T-helper 17 cell (primary cell): ENCODE data around the gene APOC1. TPM values are rescaled to one million over a fixed set of nuclear protein-coding genes. Genes with fewer than 3 reads are reported as not detected.
"Not testable (repeated sequence)": the region's sequence is repeated elsewhere in the genome, so short reads cannot be mapped to it uniquely, and the experiment has no call there.

Experiments used
- ATAC-seq: fragments of 150-1000 bp; cut with Tn5 transposase; 2 replicates; pipeline ENCODE4 v1.10.0; 2021; ENCODE audit warnings: mild to moderate bottlenecking, moderate library complexity
- DNase-seq, 3 donors: peaks; one replicate each; pipeline versions ENCODE4 v3.0.0 to v3.0.0-alpha.2; 2020 to 2021
- H3K9me3 ChIP-seq: one replicate; pipeline ENCODE4 v1.7.0; 2013; ENCODE audit warnings: low read length, mild to moderate bottlenecking; ENCODE audit not compliant: control insufficient read depth, poor library complexity, severe bottlenecking
- H3K27ac Mint-ChIP-seq: one replicate; pipeline ENCODE4 v1.8.0; 2022; ENCODE audit warnings: mild to moderate bottlenecking, moderate library complexity, mixed read lengths
- H3K27me3 Mint-ChIP-seq: one replicate; pipeline ENCODE4 v1.8.0; 2022; ENCODE audit warnings: mixed read lengths
- H3K36me3 Mint-ChIP-seq: one replicate; pipeline ENCODE4 v1.8.0; 2022; ENCODE audit warnings: low read depth, mixed read lengths
- H3K4me1 Mint-ChIP-seq: one replicate; pipeline ENCODE4 v1.8.0; 2022; ENCODE audit warnings: mild to moderate bottlenecking, mixed read lengths
- H3K4me3 Mint-ChIP-seq: one replicate; pipeline ENCODE4 v1.8.0; 2022; ENCODE audit warnings: mild to moderate bottlenecking, moderate library complexity, mixed read lengths
- total RNA-seq, 4 donors: library from RNA in 2 of 4; stranded (reverse) in 2 of 4; gene quantifications; one replicate each; pipeline ENCODE4 v1.2.3 and lab custom pipeline; 2022 to 2026

APOC1 gene
- total RNA-seq, 2 donors from 2014 or later: not detected

DNA sequence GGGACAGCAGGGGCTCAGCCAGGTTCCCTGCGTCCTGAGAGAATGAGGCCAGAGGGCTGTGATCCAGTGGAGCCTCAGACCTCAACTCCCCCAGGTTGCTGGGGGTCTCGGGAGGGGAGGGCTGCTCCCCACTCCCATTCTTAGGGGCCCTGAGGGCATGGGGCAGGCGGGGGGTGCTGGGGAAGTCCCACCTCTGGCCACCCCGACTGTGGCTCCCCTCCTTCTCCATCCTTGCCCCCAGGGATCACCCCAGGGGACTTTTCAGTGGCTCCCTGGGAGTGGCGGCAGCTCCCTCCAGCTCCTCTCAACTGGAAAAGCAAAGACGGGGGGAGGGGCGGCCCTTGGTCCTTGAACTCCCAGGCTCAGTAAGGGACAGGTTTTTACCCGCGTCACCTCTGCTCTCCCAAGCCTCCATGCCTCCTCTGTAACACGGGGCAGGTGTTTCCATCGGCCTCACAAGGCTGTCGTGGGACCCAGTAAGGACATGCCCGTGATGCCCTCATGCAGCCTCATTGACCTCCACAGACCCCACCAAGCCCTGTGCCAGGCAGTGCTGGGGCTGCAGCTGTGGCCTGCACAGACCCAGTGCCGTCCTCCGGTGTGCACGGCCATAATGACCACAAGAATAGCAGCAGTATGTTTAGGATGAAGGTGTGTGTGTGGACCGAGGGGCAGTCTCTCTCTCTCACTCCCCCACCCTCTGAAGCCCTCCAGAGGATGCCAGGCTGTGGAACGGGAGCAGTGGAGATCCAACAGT lies 34.9 kb upstream of the APOC1 start:
- Mint-ChIP-seq H3K27ac (no peak overlapping the region), H3K36me3 (no peaks in the 10 kb centered on the region), H3K4me1 (peaks cover 13% of the 10 kb centered on the region), H3K27me3 (peaks cover 9% of the 10 kb centered on the region), H3K4me3 (no peak overlapping the region)
- no peaks in the 10 kb centered on the region for H3K9me3 ChIP-seq
- no peak for ATAC-seq
- DNase-seq: no peak

DNA sequence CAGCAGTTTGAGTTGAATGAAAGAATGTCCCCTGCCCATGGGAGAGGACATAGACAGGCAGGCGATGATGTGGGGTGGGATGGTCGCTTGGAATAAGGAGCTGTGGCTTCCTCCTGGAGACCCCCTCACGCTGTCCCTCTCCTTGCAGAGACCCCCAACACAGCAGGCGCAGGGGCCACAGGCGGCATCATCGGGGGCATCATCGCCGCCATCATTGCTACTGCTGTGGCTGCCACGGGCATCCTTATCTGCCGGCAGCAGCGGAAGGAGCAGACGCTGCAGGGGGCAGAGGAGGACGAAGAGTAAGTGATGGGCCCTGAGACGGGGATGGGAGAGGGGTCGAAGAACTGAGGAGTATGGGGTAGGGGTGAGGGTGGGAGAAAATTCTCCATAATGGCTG lies 32.3 kb upstream of the APOC1 start:
- no peak for ATAC-seq
- no peak for DNase-seq
- Mint-ChIP-seq H3K36me3 (no peaks in the 10 kb centered on the region), H3K27me3 (peaks cover 9% of the 10 kb centered on the region), H3K4me3 (no peak overlapping the region), H3K4me1 (peaks cover 7% of the 10 kb centered on the region), H3K27ac (no peak overlapping the region)
- no peaks in the 10 kb centered on the region for H3K9me3 ChIP-seq

DNA sequence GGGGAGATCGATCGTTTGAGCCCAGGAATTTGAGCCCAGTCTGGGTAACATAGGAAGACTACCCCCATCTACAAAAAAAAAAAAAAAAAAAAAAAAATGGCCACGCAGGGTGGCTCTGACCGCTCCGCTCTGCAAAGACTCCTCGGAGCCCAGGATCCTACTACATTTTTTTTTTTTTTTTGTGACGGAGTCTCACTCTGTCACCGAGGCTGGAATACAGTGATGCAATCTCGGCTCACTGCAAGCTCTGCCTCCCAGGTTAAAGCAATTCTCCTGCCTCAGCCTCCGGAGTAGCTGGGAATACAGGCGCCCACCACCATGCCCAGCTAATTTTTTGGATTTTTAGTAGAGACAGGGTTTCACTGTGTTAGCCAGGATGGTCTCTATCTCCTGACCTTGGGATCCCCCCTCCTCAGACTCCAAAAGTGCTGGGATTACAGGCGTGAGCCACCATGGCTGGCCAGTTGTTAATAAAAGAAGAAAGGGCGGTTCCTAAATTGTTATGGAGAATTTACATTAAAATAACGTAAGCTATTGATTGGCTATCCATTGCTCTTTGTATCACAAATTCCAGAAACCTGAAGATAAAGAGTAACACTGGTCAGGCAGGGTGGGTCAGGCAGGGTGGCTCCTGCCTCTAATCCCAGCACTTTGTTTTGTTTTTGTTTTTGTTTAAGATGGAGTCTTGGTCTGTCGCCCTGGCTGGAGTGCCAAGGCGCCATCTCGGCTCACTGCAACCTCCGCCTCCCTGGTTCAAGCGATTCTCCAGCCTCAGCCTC lies 31.6 kb upstream of the APOC1 start:
- H3K27me3 Mint-ChIP-seq, H3K9me3 ChIP-seq, H3K4me3 Mint-ChIP-seq, H3K4me1 Mint-ChIP-seq, DNase-seq, H3K27ac Mint-ChIP-seq, H3K36me3 Mint-ChIP-seq, ATAC-seq: not testable (repeated sequence)

DNA sequence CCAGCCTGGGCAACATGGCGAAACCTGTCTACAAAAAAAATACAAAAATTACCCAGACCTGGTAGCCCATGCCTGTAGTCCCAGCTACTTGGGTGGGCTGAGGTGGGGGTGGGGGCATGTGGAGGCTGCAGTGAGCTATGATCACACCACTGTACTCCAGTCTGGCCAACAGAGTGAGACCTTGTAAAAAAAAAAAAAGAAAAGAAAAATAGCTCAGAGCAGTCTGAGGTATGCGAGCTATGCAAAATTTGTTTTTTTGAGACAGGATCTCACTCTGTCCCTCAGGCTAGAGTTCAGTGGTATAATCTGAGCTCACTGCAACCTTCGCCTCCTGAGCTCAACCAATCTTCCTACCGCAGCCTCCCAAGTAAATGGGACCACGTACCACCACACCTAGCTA lies 30.5 kb upstream of the APOC1 start:
- H3K4me3 Mint-ChIP-seq: no peak overlapping the region
- H3K4me1 Mint-ChIP-seq: peaks cover 8% of the 10 kb centered on the region
- H3K27ac Mint-ChIP-seq: no peak overlapping the region
- H3K9me3 ChIP-seq: no peaks in the 10 kb centered on the region
- no peak for ATAC-seq
- DNase-seq: no peak
- H3K27me3 Mint-ChIP-seq: peaks cover 9% of the 10 kb centered on the region
- H3K36me3 Mint-ChIP-seq: no peaks in the 10 kb centered on the region

DNA sequence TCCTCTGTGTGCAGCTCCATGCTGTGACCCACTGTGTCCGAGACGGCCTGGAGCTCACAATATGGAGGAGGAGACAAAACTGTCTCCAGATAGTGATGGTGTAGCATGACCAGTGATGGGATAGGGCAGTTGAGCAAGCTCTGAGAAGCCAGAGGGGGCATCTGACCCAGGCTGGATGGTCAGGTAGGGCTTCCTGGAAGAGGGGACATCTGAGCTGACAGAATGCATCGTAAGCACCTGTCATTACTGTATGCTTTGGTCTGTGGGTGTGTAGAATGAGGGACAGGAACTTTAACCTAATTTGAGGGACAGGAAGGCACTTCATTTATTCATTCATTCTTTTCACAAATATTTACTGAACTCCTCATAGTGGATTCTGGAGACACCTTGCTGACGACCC lies 29.8 kb upstream of the APOC1 start:
- peaks cover 11% of the 10 kb centered on the region for H3K4me1 Mint-ChIP-seq
- no peaks in the 10 kb centered on the region for H3K9me3 ChIP-seq
- no peaks in the 10 kb centered on the region for H3K36me3 Mint-ChIP-seq
- H3K4me3 Mint-ChIP-seq: no peak overlapping the region
- no peak for DNase-seq
- H3K27me3 Mint-ChIP-seq: peaks cover 8% of the 10 kb centered on the region
- no peak for ATAC-seq
- no peak overlapping the region for H3K27ac Mint-ChIP-seq

DNA sequence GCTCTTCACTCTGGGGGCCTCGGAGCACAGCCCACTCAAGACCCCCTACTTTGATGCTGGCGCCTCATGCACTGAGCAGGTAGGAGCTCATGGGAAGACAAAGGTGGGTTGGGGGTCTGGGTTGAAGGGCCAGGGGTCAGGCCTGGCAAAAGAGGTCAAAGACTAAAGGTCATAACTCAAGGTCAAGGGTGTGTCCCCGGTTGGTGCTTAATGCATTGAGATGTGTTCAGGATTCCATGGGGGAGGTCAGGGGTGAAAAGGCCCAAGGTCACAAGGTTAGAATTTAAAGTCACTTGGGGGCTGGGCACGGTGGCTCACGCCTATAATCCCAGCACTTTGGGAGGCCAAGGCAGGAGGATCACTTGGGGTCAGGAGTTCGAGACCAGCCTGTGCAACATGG lies 28.3 kb upstream of the APOC1 start:
- Mint-ChIP-seq H3K4me3 (no peak overlapping the region), H3K27me3 (peaks cover 5% of the 10 kb centered on the region), H3K27ac (no peak overlapping the region), H3K36me3 (no peaks in the 10 kb centered on the region), H3K4me1 (peaks cover 16% of the 10 kb centered on the region)
- ATAC-seq (no peak), DNase-seq (no peak)
- no peaks in the 10 kb centered on the region for H3K9me3 ChIP-seq

DNA sequence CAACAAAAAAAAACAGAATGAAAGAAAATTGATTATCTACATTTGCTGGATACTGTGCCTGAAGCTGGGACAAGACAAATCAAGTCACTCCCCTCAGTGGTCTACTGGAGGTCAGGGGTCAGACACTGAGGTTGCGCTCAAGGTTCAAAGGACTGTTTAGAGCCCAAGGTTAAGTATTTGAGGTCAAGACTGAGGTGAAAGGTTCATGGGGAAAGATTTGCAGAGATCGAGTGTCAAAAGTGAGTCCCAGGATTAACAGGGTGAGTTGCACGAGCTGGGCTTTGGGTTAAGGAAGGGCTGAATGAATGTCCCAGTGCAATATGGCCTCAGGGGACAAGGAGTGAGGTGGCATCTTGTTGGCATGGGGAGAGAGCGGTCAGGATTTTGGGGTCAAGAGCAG lies 26.8 kb upstream of the APOC1 start:
- Mint-ChIP-seq H3K4me3 (no peak overlapping the region), H3K27ac (no peak overlapping the region), H3K4me1 (peaks cover 26% of the 10 kb centered on the region), H3K27me3 (no peaks in the 10 kb centered on the region), H3K36me3 (no peaks in the 10 kb centered on the region)
- ATAC-seq (no peak), DNase-seq (no peak)
- no peaks in the 10 kb centered on the region for H3K9me3 ChIP-seq

DNA sequence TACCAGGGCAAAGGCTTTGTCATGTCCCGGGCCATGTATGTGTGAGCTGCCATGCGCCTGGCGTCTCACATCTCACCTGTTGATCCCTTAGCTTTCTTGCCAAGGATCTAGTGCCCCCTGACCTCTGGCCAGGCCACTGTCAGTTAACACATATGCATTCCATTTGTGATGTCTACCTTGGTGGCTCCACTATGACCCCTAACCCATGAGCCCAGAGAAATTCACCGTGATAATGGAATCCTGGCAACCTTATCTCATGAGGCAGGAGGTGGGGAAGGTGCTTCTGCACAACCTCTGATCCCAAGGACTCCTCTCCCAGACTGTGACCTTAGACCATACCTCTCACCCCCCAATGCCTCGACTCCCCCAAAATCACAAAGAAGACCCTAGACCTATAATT lies 26.1 kb upstream of the APOC1 start:
- not testable (repeated sequence) for H3K9me3 ChIP-seq, H3K27me3 Mint-ChIP-seq, DNase-seq, H3K36me3 Mint-ChIP-seq, H3K27ac Mint-ChIP-seq, ATAC-seq
- H3K4me1 Mint-ChIP-seq: peaks cover 30% of the 10 kb centered on the region
- H3K4me3 Mint-ChIP-seq: peak overlapping the region; percentile 49

DNA sequence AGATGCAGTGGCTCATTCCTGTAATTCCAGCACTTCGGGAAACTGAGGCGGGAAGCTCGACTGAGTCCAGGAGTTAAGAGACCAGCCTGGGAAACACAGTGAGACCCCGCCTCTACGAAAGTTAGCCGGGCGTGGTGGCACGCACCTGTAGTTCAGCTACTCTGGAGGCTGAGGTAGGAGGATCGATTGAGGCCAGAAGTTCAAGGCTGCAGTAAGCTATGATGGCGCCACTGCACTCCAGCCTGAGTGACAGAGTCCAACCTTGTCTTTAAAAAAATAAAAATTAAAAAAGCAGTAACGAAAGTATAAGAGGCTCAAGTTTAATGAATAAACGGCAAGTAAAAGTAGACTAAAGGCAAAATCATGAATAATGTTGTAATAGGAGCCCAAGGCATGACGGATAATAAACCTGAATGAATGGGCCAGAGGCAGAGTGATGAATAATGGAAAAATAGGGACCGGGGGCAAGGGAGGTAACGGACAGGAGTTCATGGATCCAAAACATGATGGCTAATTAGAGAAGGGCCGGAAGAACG lies 24.5 kb upstream of the APOC1 start:
- H3K4me3 Mint-ChIP-seq: peak overlapping the region; percentile 88
- peak overlapping the region; percentile 68 for H3K27ac Mint-ChIP-seq
- H3K27me3 Mint-ChIP-seq: no peaks in the 10 kb centered on the region
- H3K36me3 Mint-ChIP-seq: no peaks in the 10 kb centered on the region
- ATAC-seq (no peak), DNase-seq (no peak)
- peaks cover 30% of the 10 kb centered on the region for H3K4me1 Mint-ChIP-seq
- no peaks in the 10 kb centered on the region for H3K9me3 ChIP-seq

DNA sequence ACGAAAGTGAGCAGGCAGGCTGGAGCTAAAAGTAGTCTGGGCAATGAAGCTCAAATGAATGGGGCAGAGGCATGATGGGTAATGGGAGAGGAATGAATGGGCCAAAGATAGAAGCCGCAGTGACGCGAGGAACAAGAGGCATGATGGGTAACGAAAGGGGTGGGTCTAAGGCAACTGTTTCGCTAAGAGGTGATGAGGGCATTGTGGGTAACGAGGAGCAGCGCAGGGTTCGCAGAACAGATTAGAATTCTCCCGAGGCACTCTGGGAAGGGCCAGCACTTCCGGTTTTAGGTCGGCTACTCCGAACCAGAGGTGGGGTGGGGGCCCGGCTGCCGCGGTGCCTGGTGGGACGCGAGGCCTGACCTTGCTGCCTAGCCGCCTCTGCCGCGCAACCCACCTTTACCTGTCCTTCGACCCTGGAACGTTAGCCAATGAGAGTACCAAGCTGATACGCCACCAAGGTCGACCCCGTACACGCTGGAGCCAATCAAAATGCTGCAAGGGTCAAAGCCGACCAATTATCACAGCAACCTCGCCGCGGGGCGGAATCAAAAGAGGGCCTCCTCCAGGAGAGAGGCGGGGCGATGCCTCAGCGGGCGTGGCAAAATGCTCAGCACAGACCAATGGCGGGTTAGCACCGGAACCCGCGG lies 23.9 kb upstream of the APOC1 start:
- Mint-ChIP-seq H3K4me3 (peak overlapping the region; percentile 88), H3K27ac (peak overlapping the region; percentile 68), H3K27me3 (no peaks in the 10 kb centered on the region), H3K4me1 (peaks cover 30% of the 10 kb centered on the region), H3K36me3 (no peaks in the 10 kb centered on the region)
- DNase-seq (peak in 1 of 3 donors; percentile 99), ATAC-seq (peak; percentile 83)
- H3K9me3 ChIP-seq: no peaks in the 10 kb centered on the region

DNA sequence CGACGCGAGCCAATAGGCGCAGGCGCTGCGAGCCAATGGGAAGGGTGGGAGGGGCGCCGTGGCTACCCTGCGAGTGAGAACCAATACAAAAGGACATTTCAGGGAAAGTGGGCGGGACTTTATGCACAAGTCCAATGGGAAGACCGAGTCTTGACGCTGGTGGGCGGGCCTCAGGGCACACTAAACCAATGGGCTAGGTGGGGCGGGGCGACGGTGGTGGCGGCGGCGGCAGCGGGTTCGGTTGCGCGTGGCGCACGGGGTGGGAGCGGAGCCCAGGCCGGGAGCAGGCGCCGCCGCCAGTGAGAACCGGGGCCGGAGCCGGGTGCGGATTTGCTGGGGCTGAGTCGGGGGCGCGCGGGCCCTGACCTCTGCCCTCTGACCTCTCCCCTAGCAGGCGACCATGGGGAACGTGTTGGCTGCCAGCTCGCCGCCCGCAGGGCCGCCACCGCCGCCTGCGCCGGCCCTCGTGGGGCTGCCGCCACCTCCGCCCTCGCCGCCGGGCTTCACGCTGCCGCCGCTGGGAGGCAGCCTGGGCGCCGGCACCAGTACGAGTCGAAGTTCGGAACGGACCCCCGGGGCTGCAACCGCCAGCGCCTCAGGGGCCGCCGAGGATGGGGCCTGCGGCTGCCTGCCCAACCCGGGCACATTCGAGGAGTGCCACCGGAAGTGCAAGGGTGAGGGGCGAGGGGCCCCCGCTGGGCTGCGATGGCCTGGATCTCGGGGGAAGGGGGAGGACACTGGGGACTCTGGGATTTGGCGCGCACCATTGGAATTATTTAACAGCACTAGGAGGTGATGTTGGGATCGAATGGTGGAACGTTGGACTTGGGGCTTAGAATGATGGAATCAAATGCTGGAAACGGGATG lies 23.2 kb upstream of the APOC1 start, which contains the start of gene TOMM40:
Gene TOMM40 (plus strand): TSS at position 239 of the 867 bp plus-strand sequence. CDS start 162 bp downstream, at position 401.
- Mint-ChIP-seq H3K4me1 (peaks cover 30% of the 10 kb centered on the region), H3K27me3 (no peaks in the 10 kb centered on the region), H3K4me3 (peak within 1 kb of the TSS; percentile 91), H3K27ac (peak within 1 kb of the TSS; percentile 75), H3K36me3 (peaks cover 4% of the 10 kb centered on the region)
- ATAC-seq (no peak), DNase-seq (peak; percentile 19 to 100 (median 99))
- no peaks in the 10 kb centered on the region for H3K9me3 ChIP-seq

DNA sequence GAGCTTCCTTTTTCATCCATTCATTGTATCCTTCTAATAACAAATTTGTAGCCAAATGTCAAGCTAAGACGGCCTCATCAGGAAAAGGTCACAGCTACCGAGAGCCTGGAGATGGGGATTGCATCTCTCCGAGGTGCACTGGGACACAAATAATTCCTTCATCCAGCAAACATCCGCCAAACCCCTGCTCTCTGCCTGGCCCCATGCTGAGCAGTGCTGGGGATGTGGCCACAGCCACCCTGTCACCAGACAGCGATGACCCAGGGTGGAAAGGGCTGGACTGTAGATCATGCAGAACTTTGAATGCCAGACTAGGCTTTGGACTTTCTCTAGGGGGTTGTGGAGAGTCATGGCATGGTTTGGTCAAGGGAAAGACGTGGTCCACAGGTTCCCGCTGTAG lies 21.5 kb upstream of the APOC1 start:
- Mint-ChIP-seq H3K27me3 (no peaks in the 10 kb centered on the region), H3K27ac (peak overlapping the region; percentile 75), H3K4me3 (peak overlapping the region; percentile 91), H3K36me3 (peaks cover 4% of the 10 kb centered on the region), H3K4me1 (peaks cover 25% of the 10 kb centered on the region)
- DNase-seq (no peak), ATAC-seq (no peak)
- no peaks in the 10 kb centered on the region for H3K9me3 ChIP-seq
